ENCODE measurements around the gene OR51A4.

- no peak for TF ChIP-seq CTCF (IDR thresholded peaks at IDR 0.05)
- TF ChIP-seq EP300 (IDR thresholded peaks at IDR 0.05) = no peak
Observed at GRCh38 chr11:4979036-4979435, 31.6 kb upstream of the OR51A4 start.
